CD4-positive, alpha-beta T cell treated with Interleukin-4 for 1 hour (primary cell): ENCODE measurements around the gene HSBP1L1.

Experiments
- DNase-seq, 2 donors: peaks; one replicate each; pipeline ENCODE4 v3.0.0-alpha.2; 2020 to 2022

Gene HSBP1L1

GRCh38 chr18:79961527-79962291 is 2.7 kb upstream of the HSBP1L1 start:
- no peak for DNase-seq

GRCh38 chr18:79962311-79962710 is 2.1 kb upstream of the HSBP1L1 start:
- DNase-seq, result no peak

GRCh38 chr18:79962835-79963657 is 1.4 kb upstream of the HSBP1L1 start:
- DNase-seq, result peak; percentile 60 to 73

GRCh38 chr18:79963658-79964329 is 649 bp upstream of the HSBP1L1 start:
- DNase-seq, result no peak

GRCh38 chr18:79965119-79965902 is 868 bp downstream of the HSBP1L1 start:
- DNase-seq, result peak; percentile 62 to 68

GRCh38 chr18:79970419-79971133 is 6.1 kb downstream of the HSBP1L1 start:
- DNase-seq, result no peak

- no peak for DNase-seq
These were observed 6.9 kb downstream of the HSBP1L1 start for GRCh38 chr18:79971211-79971952.

- no peak for DNase-seq
These were observed 7.5 kb downstream of the HSBP1L1 start for GRCh38 chr18:79971986-79972385.

GRCh38 chr18:79972720-79973119 is 8.3 kb downstream of the HSBP1L1 start:
- no peak for DNase-seq

GRCh38 chr18:79973517-79973916 is 9.1 kb downstream of the HSBP1L1 start:
- DNase-seq, result no peak

GRCh38 chr18:79974025-79974654 is 9.7 kb downstream of the HSBP1L1 start:
- no peak for DNase-seq

- no peak for DNase-seq
These were observed 10.6 kb downstream of the HSBP1L1 start for GRCh38 chr18:79975043-79975442.

GRCh38 chr18:79975985-79976680 is 11.7 kb downstream of the HSBP1L1 start:
- no peak for DNase-seq

- DNase-seq, result no peak
These were observed 15.4 kb downstream of the HSBP1L1 start for GRCh38 chr18:79979843-79980242.

- no peak for DNase-seq
These were observed 16.1 kb downstream of the HSBP1L1 start for GRCh38 chr18:79980585-79980984.

- peak; percentile 13 to 50 for DNase-seq
These were observed 18.3 kb downstream of the HSBP1L1 start for GRCh38 chr18:79982736-79983135.

- no peak for DNase-seq
These were observed 18.8 kb downstream of the HSBP1L1 start for GRCh38 chr18:79983253-79983652.

- peak in 1 of 2 donors; percentile 18 for DNase-seq
These were observed 19.4 kb downstream of the HSBP1L1 start for GRCh38 chr18:79983793-79984192.

- DNase-seq, result no peak
These were observed 20.7 kb downstream of the HSBP1L1 start for GRCh38 chr18:79985172-79985571.

- no peak for DNase-seq
These were observed 22.3 kb downstream of the HSBP1L1 start for GRCh38 chr18:79986726-79987125.
